Measurements from ENCODE around the gene SLC25A17.
"Not testable (repeated sequence)": the region's sequence is repeated elsewhere in the genome, so short reads cannot be mapped to it uniquely, and the experiment has no call there.

The SLC25A17 gene

GRCh38 chr22:40818747-40819598 lies at the start of gene SLC25A17:
Gene SLC25A17 (minus strand): TSS chr22:40819346. CDS start chr22:40819248, 98 bp downstream.
- peak; percentile 82 to 89 for DNase-seq

DNA sequence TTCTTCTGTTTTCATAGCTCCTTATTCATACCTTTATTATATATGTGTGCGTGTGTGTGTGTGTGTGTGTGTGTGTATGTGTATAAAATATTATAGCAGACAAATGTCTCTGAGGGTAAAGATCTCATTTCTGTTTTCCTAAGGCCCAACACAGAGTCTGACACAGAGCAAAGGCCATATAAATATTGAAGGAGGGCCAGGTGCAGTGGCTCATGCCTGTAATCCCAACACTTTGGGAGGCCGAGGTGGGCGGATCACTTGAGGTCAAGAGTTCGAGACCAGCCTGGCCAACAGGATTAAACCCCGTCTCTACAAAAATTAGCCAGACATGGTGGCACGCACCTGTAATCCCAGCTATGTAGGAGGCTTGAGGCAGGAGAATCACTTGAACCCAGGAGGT lies 49.2 kb upstream of the SLC25A17 start:
- not testable (repeated sequence) for DNase-seq

DNA sequence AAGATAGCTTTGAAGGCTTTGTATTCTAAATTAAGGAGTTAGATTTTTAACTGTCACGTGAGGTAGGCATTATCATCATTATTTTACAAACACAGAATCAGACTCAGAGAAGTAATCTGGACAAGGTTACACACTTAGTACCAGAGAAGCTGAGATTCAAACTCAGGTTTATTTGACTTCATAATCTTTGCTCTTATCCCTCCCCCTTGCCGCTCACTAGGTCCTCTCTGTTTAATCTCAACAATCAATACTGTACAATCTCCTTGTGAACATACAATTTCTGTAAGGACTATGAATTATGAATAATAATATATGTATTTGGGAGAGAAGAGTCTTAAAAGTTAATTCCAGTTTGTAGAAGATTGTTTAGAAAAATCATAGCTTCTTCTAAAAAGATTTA lies 48.0 kb upstream of the SLC25A17 start:
- no peak for DNase-seq

GRCh38 chr22:40862537-40862936 lies 43.4 kb upstream of the SLC25A17 start:
- DNase-seq = no peak

DNA sequence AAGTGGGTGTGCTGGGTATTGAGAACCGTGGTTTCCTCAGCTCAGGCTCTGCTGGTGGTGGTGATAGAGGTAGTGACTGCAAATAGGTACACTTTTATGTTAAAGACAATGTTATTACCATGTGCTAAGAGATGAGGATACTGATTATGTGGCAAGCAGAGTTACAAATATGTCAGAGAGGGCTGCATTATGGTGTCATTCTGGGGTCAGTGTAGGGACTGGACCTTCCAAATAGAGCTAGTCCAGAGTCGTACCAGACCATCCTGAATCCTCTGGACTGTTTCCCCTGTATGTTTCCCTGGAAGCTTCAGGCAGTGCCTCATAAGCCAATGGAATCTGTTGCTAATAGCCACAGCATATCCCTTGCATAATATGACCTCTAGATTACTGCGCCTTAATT lies 42.9 kb upstream of the SLC25A17 start, which contains the start of gene DNAJB7:
Gene DNAJB7, minus strand, starts transcription at position 101 of the 400 bp plus-strand sequence. CDS start 119 bp downstream, outside the sequence.
- DNase-seq = no peak

GRCh38 chr22:40857309-40857855 lies 38.2 kb upstream of the SLC25A17 start:
- no peak for DNase-seq

- DNase-seq = peak; percentile 90 to 93
These were observed 37.6 kb upstream of the SLC25A17 start, which contains the start of the genes ST13 and XPNPEP3 for GRCh38 chr22:40856513-40857308. Gene ST13 (minus strand): TSS chr22:40856639. CDS start chr22:40856540, 99 bp downstream. Gene XPNPEP3 (plus strand): TSS chr22:40857148. CDS start chr22:40857182, 34 bp downstream.

- DNase-seq = peak; percentile 29 to 61
These were observed 36.9 kb upstream of the SLC25A17 start for GRCh38 chr22:40855979-40856512.

DNA sequence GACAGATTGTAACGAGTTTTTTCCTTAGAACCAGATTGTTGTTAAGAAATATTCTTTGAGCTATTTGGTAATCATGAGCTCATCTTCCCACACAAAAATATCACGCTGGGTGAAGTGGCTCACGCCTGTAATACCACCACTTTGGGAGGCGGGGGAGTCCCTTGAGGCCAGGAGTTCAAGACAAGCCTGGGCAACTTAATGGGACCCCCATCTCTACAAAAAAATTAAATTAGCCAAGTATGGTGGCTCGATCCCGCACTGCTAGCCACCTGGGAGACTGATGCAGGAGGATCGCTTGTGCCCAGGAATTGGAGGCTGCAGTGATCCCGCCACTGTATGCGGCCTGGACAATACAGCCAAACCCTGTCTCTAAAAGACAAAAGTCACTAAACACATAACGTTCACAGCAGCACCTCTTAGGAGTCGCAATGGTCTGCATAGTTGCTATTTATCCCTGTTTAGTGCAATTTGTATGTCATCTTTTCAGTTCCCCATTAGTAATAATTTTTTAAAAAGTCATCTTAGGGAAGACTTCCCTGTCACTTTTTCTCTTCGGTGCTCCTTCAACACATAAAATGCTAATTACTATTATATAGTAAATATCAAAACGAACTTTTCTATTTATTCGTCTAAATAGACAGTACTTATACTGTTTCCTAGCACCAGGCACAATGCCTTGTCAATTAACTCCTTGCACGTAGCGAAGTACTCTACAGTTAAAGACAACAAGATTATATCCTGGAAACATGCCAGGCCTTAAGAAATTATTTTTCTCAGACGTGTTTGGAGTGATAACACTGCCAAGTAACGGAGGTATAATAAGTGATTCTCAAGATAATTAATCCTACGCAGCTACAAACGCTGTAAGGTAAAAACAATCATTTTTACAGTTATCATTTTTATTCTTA lies 36.2 kb upstream of the SLC25A17 start:
- no peak for DNase-seq

- peak in 1 of 2 donors; percentile 12 for DNase-seq
These were observed 34.8 kb upstream of the SLC25A17 start for GRCh38 chr22:40853961-40854360.

DNA sequence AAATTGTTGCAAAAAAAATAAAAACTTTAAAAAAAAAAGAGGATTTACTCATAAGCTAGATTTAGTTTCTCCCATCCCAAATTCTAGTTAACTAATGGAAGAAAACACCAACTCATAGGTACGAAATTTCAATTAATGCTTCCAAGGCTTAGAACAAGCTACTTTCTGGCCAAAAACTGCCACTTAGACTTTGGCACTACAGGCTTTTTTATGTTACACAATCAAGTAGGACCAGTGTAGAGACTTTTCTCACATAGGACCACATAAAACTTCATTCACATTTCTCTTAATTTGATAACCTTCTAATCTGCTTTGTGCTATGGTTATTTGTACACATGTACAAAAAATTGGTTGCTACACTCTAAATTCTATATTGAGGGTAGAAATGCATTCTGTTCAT lies 34.2 kb upstream of the SLC25A17 start:
- no peak for DNase-seq

- DNase-seq = not testable (repeated sequence)
These were observed 26.7 kb upstream of the SLC25A17 start for GRCh38 chr22:40845816-40846215.

GRCh38 chr22:40844951-40845350 lies 25.8 kb upstream of the SLC25A17 start:
- DNase-seq = no peak

DNA sequence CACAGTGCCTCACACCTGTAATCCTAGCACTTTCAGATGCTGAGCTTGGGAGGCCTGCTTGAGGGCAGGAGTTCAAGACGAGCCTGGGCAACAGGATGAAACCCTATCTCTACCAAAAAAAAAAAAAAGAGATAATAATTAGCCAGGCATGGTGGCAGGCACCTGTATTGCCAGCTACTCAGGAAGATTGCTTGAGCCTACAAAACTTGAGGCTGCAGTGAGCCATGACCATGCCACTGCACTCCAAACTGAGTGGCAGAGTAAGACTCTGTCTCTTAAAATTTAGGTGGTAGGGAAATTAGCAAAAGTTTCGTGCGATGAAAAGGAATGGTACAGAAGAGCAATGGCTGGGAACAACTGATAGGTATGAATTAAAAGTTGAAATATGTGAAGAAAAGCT lies 19.3 kb upstream of the SLC25A17 start:
- DNase-seq = no peak

GRCh38 chr22:40834619-40835018 lies 15.5 kb upstream of the SLC25A17 start:
- no peak for DNase-seq

GRCh38 chr22:40829131-40829530 lies 10.0 kb upstream of the SLC25A17 start:
- no peak for DNase-seq

- no peak for DNase-seq
These were observed 8.0 kb upstream of the SLC25A17 start for GRCh38 chr22:40826984-40827741.

GRCh38 chr22:40826292-40826691 lies 7.1 kb upstream of the SLC25A17 start:
- not testable (repeated sequence) for DNase-seq

- no peak for DNase-seq
These were observed 4.3 kb upstream of the SLC25A17 start for GRCh38 chr22:40823426-40823825.

GRCh38 chr22:40819599-40820140 lies 524 bp upstream of the SLC25A17 start:
- no peak for DNase-seq

All from hippocampal formation (tissue), 2 donors.